RWPE1 (cell line): ENCODE measurements around the gene ADCY2.

Experiments used
- CTCF ChIA-PET: fragments of 350-600 bp; sonication (Branson Sonifier 250); formaldehyde crosslinking; extraction: SDS; loops from one replicate; lab custom pipeline; 2021; lab: Yijun Ruan, JAX
- POLR2A ChIA-PET: fragments of 400-600 bp; formaldehyde crosslinking; extraction: SDS; loops from one replicate; lab custom pipeline; 2020; ENCODE audit warnings: antibody characterized with exemption; ENCODE audit not compliant: low non-redundant PET; lab: Yijun Ruan, JAX
- DNase-seq: peaks from one replicate; pipeline ENCODE4 v3.0.0; 2012; ENCODE audit warnings: low spot score
- H3K27ac ChIP-seq: fragments of 450-650 bp; 2 replicates; pipeline ENCODE4 v1.5.1; 2017
- TF ChIP-seq, protein P1 (sequence below): fragments of 450-650 bp; conservative IDR thresholded peaks from 2 replicates; pipeline ENCODE4 v1.5.1; 2017; ENCODE audit warnings: low read depth, mild to moderate bottlenecking

Gene ADCY2

DNA sequence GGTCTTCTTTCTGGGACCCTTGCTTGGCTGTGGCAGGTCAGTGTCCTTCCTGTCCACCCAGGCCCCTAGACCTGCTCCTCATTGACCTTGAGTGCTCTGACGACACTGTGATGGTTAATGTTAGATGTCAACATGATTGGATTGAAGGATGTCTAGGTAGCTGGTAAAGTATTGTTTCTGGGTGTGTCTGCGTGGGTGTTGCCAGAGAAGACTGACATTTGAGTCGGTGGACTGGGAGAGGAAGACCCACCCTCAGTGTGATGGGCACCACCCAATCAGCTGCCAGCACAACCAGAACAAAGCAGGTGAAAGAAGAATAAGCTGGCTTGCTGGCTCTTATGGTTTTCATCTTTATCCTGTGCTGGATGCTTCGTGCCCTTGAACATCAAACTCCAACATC is 380.5 kb downstream of the ADCY2 start:
- DNase-seq: no peak
- ChIA-PET CTCF (no interaction called here), POLR2A (no interaction called here)
- H3K27ac ChIP-seq: no peak overlapping the region
- TF ChIP-seq, protein P1, sequence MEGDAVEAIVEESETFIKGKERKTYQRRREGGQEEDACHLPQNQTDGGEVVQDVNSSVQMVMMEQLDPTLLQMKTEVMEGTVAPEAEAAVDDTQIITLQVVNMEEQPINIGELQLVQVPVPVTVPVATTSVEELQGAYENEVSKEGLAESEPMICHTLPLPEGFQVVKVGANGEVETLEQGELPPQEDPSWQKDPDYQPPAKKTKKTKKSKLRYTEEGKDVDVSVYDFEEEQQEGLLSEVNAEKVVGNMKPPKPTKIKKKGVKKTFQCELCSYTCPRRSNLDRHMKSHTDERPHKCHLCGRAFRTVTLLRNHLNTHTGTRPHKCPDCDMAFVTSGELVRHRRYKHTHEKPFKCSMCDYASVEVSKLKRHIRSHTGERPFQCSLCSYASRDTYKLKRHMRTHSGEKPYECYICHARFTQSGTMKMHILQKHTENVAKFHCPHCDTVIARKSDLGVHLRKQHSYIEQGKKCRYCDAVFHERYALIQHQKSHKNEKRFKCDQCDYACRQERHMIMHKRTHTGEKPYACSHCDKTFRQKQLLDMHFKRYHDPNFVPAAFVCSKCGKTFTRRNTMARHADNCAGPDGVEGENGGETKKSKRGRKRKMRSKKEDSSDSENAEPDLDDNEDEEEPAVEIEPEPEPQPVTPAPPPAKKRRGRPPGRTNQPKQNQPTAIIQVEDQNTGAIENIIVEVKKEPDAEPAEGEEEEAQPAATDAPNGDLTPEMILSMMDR: no peak

DNA sequence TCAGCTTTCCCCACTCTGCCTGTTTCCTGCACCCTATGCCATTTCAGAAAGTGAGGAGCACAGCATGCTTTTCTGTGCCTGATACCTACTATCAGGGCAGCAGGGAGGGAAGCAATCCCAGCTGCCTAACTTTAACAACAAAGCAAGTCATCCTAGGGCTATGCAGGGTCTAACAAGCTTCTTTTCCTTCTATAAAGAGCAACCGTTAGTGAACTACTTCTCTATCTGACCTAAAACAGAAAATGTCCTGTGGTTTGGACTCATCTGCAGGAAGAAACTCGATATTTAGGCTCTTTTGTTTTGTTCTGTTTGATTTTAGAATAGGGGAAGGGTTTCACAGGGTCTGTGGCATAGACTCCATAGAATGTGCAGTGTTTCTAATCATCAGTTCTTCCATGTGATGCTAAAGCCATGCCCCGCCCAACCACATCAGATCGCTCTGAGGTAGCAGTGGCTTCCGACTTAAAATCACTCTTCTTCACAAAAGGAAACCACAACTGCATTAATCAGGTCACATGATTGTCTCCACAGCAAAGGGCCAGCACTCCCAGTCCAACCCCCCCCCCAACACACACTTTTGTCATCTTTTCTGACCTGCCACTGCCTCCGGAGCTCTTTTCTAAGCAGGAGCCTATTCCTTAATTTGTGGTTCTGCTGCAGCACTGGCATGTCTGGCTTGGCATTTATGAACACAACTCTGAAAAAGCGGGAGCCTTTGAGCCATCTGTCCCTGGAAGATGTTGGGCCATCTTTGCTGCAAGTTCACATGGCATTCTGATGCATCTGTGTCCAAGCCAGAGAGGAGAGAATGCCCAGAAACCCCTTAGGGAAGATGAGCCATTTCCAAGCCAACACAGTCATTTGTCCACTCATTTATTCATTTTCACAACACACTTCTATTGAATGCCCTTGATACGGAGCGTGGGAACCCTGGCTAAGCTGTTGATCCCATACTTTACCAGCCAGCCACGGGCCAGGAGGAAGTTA is 383.4 kb downstream of the ADCY2 start:
- ChIA-PET CTCF (no interaction called here), POLR2A (no interaction called here)
- DNase-seq: no peak
- TF ChIP-seq, protein P1: no peak
- H3K27ac ChIP-seq: no peak overlapping the region

DNA sequence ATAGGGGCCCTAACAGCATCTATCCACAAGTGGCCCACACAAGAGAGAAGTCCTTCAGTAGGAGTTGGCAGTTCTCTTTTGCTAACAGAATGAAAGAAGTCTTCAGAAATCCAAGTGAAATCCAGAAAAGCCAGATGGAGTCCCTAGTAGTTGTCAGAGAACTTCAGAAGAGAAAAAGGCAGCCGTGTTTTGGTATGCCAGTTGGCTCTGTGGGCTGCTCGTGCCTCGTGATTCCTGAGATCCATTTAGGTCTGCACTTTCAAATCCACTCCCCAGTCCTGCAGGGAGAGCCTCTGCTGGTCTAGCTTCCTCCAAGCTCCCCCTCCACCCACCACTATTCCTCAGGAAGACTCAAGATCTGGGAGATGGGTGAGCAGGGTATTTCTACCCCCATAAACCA is 386.0 kb downstream of the ADCY2 start:
- CTCF ChIA-PET: no interaction called here
- DNase-seq: no peak
- POLR2A ChIA-PET: no interaction called here
- TF ChIP-seq, protein P1: no peak
- no peak overlapping the region for H3K27ac ChIP-seq

DNA sequence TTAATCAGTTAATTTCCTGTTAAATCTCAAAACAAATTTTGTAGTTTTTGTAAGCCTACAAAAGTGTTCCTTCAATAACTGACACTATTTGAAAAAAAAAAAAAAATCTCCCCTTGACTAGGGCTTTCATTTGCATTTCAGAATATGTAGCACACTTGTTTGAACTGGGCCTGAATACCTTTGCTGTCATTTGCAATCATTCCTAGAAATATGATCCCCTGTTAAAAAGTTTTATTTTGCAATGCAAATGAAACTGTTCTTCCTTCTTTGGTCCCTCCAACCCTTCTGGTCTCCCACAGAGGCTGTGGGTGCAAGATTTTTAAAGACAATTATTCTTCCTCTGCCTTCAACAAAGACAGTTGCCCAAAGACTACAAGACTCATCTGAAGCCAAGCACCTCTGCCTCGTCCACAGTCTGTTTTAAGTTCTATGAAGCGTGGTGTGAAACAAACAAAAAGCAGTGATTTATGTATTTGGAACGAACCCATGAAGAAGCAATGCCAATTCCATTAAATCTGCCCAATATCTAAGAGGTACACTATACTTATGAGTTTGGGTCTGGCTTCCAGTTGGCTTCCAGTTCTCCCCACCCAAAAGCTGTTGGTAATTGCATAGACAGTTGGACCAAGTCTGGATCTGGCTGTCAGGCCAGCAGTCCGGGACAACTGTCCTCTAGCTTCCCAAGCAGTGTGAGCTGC is 388.9 kb downstream of the ADCY2 start:
- POLR2A ChIA-PET: no interaction called here
- CTCF ChIA-PET: no interaction called here
- TF ChIP-seq, protein P1: no peak
- H3K27ac ChIP-seq: no peak overlapping the region
- DNase-seq: no peak

DNA sequence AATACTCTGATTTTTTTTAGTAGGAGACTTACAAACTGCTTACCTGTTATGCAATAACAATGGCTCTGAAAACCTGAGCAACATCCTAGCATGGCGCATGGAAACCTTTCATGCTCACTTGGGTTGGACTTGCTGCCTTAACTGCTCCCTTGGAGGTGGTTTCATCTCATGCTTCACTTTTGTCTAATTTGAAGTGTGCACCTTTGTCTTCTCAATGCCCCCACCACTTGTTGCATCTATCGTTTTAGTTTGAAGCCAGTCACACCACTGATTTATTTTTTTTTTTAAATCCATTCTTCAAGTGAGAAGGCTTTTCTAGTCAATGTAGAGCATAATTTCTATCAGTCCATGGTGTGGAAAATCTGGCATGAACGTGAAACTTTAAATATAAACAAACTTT is 391.8 kb downstream of the ADCY2 start:
- CTCF ChIA-PET: no interaction called here

DNA sequence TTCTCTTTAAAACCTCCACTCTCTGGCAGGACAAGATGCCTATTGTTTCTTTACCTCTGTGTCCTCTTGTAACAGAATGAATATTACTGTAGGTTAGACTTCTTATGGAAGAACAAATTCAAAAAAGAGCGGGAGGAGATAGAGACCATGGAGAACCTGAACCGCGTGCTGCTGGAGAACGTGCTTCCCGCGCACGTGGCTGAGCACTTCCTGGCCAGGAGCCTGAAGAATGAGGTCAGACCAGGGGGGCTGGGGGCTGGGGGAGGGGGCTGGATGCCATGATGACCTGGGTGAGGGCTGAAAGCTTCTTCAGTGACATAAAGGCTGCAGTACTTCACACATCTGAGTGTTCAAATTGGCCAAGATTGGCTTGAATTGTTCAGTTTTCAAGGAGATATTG is 393.6 kb downstream of the ADCY2 start:
- POLR2A ChIA-PET: no interaction called here

More for the DNA sequence above, 391.8 kb downstream of the ADCY2 start:
- DNase-seq: no peak
- POLR2A ChIA-PET: no interaction called here
- TF ChIP-seq, protein P1: no peak
- no peak overlapping the region for H3K27ac ChIP-seq

More for the DNA sequence above, 393.6 kb downstream of the ADCY2 start:
- TF ChIP-seq, protein P1: no peak
- H3K27ac ChIP-seq: no peak overlapping the region
- CTCF ChIA-PET: no interaction called here
- no peak for DNase-seq
